Bronchial smooth muscle cell (primary cell): ENCODE measurements around the gene CYP19A1. TPM values are rescaled to one million over a fixed set of nuclear protein-coding genes. Genes with fewer than 3 reads are reported as not detected.

ENCODE experiments used
- total RNA-seq: library from RNA; depleted of rRNA; stranded (reverse); fragments of >200 nt; gene quantifications from 2 replicates; pipeline ENCODE4 v1.2.1, GENCODE V29; 2014

Gene CYP19A1
- total RNA-seq: 1.7 and 1.8 TPM in 2 replicates

DNA sequence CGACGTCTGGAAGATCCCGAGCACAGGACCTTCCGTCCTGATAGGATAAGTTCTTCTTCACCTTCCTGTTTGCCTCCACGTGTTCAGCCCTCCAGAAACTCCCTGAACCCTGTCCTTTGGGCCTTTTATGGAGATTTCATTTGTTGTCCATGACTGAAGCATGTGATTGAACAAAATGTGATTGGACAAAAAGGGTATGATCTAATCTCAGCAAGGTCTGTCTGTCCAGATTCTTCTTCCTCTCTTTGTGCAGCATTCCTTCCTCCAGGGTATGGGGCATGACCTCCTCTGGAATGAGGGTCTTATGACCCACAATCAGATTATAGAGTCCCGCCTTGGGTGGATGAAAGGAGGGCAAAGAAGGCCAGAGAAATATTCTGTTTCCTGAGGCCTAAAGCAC, at the start of gene CYP19A1:
Gene CYP19A1 (minus strand): TSS at position 101 of the 400 bp plus-strand sequence. CDS start 95,684 bp downstream, outside the sequence.

GRCh38 chr15:51341366-51342226, 3.2 kb upstream of the CYP19A1 start, which contains the start of gene GLDN:
GLDN (plus strand) TSS chr15:51341655; CDS start chr15:51341685, 30 bp downstream.

Other genes starting within 250 kb of the CYP19A1 start
- 30.9 and 80.4 TPM in 2 replicates for gene TNFAIP8L3, start 243.7 kb downstream of the CYP19A1 start, total RNA-seq
- 47.8 and 90.2 TPM in 2 replicates for gene GLDN, start 3.1 kb upstream of the CYP19A1 start, total RNA-seq